HT1080 (cell line): Measurements from ENCODE around the gene ZNF320. TPM values are rescaled to one million over a fixed set of nuclear protein-coding genes. Genes with fewer than 3 reads are reported as not detected.
"Not testable (repeated sequence)": the region's sequence is repeated elsewhere in the genome, so short reads cannot be mapped to it uniquely, and the experiment has no call there.

Experiments
- DNase-seq: peaks from one replicate; pipeline ENCODE4 v3.0.0-alpha.2; 2015; ENCODE audit warnings: low read depth
- polyA plus RNA-seq, 2 experiments: library from polyadenylated mRNA; depleted of rRNA; stranded (reverse); fragments of >200 nt; gene quantifications; 2 replicates each; pipeline ENCODE4 v1.2.3, GENCODE V29; 2015
- total RNA-seq: library from RNA; depleted of rRNA; stranded (reverse); fragments of >200 nt; shearing (Covaris generic); gene quantifications from 2 replicates; pipeline ENCODE4 v1.2.3, GENCODE V29; 2014; rRNA removed

ZNF320 gene
- total RNA-seq: 0.90 and 1.1 TPM in 2 replicates
- not detected in 2 replicates for polyA plus RNA-seq (2015; cell fraction: cytosol; rRNA removed)
- polyA plus RNA-seq (2015; cell fraction: nucleus; rRNA removed): not detected in 2 replicates

- peak; percentile 13 for DNase-seq
Observed at GRCh38 chr19:52897138-52897935, at the start of gene ZNF320. TSS of gene ZNF320 (minus strand) at chr19:52897635. CDS start at chr19:52890255, 7,380 bp downstream.

DNA sequence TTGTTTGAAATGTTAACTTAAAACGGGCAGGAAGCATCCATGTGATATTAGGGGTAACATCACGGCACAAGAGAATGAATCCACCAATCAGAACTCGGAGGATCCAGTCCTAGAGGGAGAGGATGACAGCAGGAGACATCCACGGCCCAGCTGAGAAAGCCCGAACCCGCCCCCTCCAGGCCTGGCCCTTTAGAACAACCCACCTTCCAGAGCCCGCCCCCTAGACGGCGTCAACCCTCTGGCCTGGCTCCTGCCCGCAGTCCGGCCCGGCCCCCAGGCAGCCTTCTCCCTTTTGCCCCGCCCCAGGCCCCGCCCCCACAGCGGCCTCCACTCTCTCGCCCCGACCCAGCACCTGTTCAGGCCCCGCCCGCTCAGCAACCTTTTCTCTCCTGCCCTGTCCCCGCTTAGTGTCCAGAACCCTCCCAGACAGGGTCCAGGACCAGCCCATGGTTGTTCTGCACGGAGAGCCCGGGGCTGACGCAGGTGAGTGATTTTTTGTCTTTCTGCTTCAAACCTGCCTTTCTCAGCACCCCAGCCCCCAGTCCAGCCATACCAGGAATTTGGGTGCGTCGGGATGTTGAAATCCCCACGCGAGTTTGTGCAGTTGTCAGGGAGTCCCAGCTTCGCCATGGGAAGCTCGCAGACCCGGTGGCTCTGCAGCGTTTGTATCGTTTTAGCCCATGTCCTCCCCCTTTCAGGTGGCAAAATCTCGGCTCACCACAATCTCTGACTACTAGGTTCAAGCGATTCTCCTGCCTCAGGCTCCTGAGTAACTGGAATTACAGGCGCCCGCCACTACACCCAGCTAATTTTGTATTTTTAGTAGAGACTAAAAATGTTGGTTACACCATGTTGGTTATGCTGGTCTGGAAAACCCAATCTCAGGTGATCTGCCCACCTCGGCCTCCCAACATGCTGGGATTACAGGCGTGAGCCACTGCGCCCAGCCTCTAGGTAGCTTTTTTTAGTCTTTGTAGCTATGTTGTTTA, 49.2 kb upstream of the ZNF320 start:
- no peak for DNase-seq

- DNase-seq: no peak
Observed at GRCh38 chr19:52945652-52946321, 48.4 kb upstream of the ZNF320 start.

DNA sequence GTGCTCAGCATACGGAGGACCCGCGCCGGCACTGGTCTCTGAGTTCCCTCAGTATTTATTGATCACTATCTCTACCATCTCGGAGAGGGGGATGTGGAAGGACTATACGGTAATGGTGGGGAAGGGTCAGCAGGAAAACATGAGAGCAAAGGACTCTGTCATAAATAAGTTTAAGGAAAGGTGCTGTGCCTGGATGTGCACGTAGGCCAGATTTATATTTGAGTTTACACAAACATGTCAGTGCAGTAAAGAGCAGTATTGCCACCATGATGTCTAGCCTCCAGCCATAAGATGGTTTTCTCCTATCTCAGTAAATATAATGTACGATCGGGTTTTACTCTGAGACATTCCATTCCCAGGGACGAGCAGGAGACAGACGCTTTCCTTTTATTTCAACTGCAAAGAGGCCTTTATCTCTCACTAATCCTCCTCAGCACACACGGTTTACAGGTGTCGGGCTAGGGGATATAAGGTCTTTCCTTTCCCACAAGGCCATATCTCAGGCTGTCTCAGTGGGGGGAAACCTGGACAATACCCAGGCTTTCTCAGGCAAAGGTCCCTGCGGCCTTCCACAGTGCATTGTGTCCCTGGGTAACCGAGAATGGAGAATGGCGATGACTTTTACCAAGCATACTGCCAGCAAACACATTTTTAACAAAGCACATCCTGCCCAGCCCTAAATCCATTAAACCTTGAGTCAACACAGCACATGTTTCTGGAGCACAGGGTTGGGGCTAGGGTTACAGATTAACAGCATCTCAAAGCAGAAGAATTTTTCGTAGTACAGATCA, 47.5 kb upstream of the ZNF320 start:
- DNase-seq: not testable (repeated sequence)

DNA sequence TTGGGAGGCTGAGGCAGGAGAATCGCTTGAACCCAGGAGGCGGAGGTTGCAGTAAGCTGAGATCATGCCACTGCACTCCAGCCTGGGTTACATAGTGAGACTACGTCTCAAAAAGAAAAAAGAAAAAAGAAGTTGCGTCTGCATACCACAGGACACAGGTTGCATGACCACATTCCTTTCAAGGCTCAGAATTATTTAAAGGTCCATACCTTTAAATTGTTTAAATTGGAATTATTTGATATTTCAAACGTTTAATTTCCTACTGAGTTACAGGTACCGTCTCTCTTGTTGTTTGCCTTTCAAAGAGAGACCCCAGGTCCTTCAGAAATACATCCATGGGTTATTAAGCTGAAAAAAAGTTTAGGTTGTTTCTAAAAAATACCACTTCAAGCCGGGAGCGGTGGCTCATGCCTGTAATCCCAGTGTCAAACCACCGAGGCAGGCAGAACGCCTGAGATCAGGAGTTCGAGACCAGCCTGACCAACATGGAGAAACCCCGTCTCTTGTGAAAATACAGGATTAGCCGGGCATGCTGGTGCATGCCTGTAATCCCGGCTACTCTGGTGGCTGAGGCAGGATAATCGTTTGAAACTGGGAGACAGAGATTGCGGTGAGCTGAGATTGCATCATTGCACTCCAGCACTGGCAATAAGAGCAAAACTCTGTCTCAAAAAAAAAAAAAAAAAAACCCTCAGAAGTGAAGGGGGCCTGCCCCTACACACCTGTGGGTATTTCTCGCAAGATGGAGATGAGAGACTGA, 46.6 kb upstream of the ZNF320 start:
- DNase-seq: no peak

GRCh38 chr19:52943134-52943883, 45.9 kb upstream of the ZNF320 start:
- no peak for DNase-seq

- DNase-seq: no peak
Observed at GRCh38 chr19:52942386-52943133, 45.1 kb upstream of the ZNF320 start.

- DNase-seq: no peak
Observed at GRCh38 chr19:52941941-52942385, 44.5 kb upstream of the ZNF320 start.

DNA sequence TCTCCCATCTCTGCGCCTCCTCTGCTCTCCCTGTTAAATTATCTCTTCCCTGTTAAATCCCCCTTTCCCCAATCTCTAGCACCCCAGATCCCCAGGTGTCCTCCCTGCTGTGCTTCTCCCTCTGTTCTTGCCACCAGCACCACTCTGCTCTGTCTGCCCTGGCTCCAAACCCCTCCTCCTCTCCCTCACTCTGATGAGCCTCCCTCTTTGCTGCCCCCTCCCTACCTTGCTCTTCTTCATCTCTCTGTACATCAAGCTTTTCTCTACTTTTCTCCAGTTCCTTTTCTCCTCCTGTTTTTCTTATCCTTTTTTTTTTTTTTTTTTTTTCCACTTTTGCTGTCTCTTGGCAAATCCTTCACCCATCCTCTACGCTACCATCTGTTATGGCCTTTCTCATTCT, 44.1 kb upstream of the ZNF320 start:
- DNase-seq: not testable (repeated sequence)

- not testable (repeated sequence) for DNase-seq
Observed at GRCh38 chr19:52940905-52941304, 43.5 kb upstream of the ZNF320 start.

DNA sequence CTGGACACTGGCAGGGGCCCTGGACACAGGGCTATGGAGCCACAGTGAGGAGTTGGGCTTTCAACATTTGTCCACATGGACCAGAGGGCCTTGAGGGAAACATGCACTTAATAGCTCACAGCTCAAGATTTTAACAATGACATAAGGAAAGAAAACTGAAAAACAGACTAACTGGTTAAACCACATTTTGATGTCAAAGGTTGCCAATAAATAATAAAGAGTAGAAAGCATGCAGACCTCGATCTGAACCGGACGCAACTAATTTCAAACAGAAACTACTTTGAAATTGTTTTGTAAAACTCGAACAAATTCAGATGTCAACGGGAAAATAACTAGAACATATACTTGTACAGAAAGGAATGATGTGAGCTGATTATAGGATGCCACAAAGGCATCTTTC, 41.3 kb upstream of the ZNF320 start:
- DNase-seq: no peak

DNA sequence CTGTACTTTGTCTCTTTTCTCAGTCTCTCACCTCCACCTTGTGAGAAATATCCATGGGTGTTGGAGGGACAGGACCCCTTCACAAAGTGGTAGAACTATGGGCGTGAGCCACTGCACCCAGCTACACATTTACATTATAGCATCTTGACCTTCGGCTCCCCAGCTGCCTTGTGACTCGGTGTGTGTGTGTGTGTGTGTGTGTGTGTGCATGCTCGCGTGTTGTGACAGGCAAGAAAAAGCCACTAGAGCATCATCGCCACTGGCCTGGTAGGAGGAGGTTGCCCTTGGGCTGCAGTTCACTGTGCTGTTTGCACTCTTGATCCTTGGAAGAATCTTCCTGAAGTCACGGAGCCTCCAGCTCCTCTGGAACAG, 39.5 kb upstream of the ZNF320 start:
- no peak for DNase-seq

DNA sequence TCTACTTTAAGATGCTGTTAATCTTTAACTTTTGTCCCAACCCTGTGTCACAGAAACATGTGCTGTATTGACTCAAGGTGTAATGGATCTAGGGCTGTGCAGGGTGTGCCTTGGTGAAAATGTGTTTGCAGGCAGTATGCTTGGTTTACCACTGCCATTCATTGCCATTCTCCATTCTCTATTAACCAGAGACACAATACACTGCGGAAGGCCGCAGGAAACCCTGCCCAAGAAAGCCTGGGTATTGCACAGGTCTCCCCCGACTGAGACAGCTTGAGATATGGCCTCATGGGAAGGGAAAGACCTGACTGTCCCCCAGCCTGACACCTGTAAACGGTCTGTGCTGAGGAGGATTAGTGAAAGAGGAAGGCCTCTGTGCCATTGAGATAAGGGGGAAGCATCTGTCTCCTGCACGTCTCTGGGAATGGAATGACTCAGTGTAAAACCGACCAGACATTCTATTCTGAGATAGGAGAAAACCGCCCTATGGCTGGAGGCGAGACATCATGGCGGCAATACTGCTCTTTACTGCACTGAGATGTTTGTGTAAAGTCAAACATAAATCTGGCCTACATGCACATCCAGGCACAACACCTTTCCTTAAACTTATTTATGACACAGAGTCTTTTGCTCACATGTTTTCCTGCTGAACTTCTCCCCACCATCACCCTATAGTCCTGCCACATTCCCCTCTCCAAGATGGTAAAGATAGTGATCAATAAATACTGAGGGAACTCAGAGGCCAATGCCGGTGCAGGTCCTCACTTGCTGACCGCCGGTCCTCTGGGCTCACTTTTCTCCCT, 38.9 kb upstream of the ZNF320 start:
- no peak for DNase-seq

DNA sequence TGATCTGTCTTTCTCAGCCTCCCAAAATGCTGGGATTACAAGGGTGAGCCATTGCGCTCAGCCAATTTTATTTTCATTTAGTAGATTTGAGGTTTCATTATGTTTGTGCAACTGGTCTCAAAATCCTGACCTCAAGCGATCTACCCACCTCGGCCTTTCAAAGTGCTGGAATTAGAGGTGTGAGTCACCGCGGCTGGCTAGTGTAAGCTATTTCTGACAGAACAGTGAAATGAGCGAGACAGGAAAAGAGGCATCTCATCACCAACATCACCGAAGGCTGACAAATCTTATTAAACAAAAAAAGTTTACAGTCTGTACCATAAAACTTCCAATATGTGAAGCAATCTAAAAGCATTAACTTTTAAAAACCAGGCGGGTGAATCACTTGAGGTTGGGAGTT, 38.0 kb upstream of the ZNF320 start:
- no peak for DNase-seq

- not testable (repeated sequence) for DNase-seq
Observed at GRCh38 chr19:52924641-52925040, 27.2 kb upstream of the ZNF320 start.

GRCh38 chr19:52923778-52924593, 26.6 kb upstream of the ZNF320 start:
- no peak for DNase-seq
